Psoas muscle (tissue), 8 donors: ENCODE measurements around the gene ADCYAP1R1. TPM values are rescaled to one million over a fixed set of nuclear protein-coding genes. Genes with fewer than 3 reads are reported as not detected.

ENCODE experiments used
- ATAC-seq, 4 donors: fragments of 200-7000 bp; cut with Tn5 transposase; one replicate each; pipeline ENCODE4 v1.9.1; 2020; ENCODE audit warnings: moderate library complexity in 3 of 4, mild to moderate bottlenecking in 2 of 4
- DNase-seq, 2 donors: peaks; one replicate each; pipeline ENCODE4 v3.0.0-alpha.2; 2020
- H3K27ac ChIP-seq: fragments of 200-600 bp; one replicate; pipeline ENCODE4 v1.8.0; 2022
- H3K27me3 ChIP-seq, 3 donors: fragments of 200-600 bp in 1 of 3; one replicate each; pipeline versions ENCODE4 v1.6.1 to v1.8.0; 2013 to 2022; ENCODE audit warnings: low read length in 2 of 3, mild to moderate bottlenecking in 2 of 3, moderate library complexity in 1 of 3; ENCODE audit not compliant: insufficient read depth in 3 of 3
- H3K36me3 ChIP-seq, 2 donors: fragments of 200-600 bp in 1 of 2; one replicate each; pipeline versions ENCODE4 v1.6.1 to v1.8.0; 2013 to 2022; ENCODE audit warnings: low read depth in 1 of 2, mild to moderate bottlenecking in 1 of 2, moderate library complexity in 1 of 2; ENCODE audit not compliant: insufficient read depth in 1 of 2
- H3K4me1 ChIP-seq: fragments of 200-600 bp; one replicate; pipeline ENCODE4 v1.8.0; 2022
- H3K4me3 ChIP-seq: fragments of 200-600 bp; one replicate; pipeline ENCODE4 v1.8.0; 2022; ENCODE audit warnings: mild to moderate bottlenecking
- H3K9me3 ChIP-seq: fragments of 200-600 bp; one replicate; pipeline ENCODE4 v1.8.0; 2022
- CTCF ChIP-seq: fragments of 200-600 bp; IDR thresholded peaks from one replicate; pipeline ENCODE4 v1.8.0; 2022; ENCODE audit warnings: antibody characterized with exemption
- WGBS, 3 donors: extraction: QIAGEN DNeasy Blood & Tissue Kit; methylation state at CpG; one replicate each; pipeline versions ENCODE4 v1.1.6 to v1.1.7; 2013; 5-methylcytosine and 5-hydroxymethylcytosine counted together
- intact Hi-C, 2 donors: fragments of 100-400 bp; cut with DNase I; formaldehyde crosslinking; loops; one replicate each; pipeline versions ENCODE4 v1.11.0 to v1.14.2; 2022
- polyA plus RNA-seq, 3 donors: library from polyadenylated mRNA; stranded (reverse); fragments of 200-250 nt; gene quantifications; one replicate each; pipeline ENCODE4 v1.2.3, GENCODE V29; 2013
- total RNA-seq, 4 donors: library from RNA; stranded (reverse); fragmentation: NEBNext Ultra II Directional in 2 of 4; extraction: Animal tissue kit (Norgen Biotek cat#: 25700) in 2 of 4; gene quantifications; one replicate each; pipeline versions ENCODE4 v1.2.1 to v1.2.4, GENCODE V29; 2021 to 2023
- donor health status: healthy with polysubstance abuse.
- donor health status: DM: no; HTN: no; CAD: no; lungs with moderate emphysema.
- donor health status: Bipolar disorder and iron deficiency.
- donor health status: healthy.
- donor health status: DM: yes; HTN: yes; CAD: no.
- donor health status: DM: no; HTN: no; CAD: no.
- donor health status: DM: no; HTN: no; CAD: no.
- donor health status: DM: yes; HTN: yes; CAD: no.

Gene ADCYAP1R1
- total and polyA plus RNA-seq, 7 donors: 0.40 to 6.6 (median 1.2) TPM

- ATAC-seq: no peak
- Histone ChIP-seq H3K4me1 (no peaks in the 10 kb centered on the region), H3K27me3 (peaks cover 0 to 2% (median 0%) of the 10 kb centered on the region in 3 donors), H3K4me3 (no peak overlapping the region), H3K9me3 (no peaks in the 10 kb centered on the region), H3K36me3 (no peaks in the 10 kb centered on the region), H3K27ac (no peak overlapping the region)
- intact Hi-C loops: no loop called here
- DNase-seq: peak in 1 of 2 donors; percentile 39
- no peak for TF ChIP-seq CTCF
- WGBS, 3 donors: 89 to 96% (median 90%) methylated on average over 10 of the region's 10 CpGs
Observed at GRCh38 chr7:31077484-31078362, 25.6 kb downstream of the ADCYAP1R1 start.

- TF ChIP-seq CTCF: no peak
- ATAC-seq: no peak
- no peaks in the 10 kb centered on the region for H3K9me3 ChIP-seq
- H3K27ac ChIP-seq: no peak overlapping the region
- intact Hi-C loops: no loop called here
- no peak overlapping the region for H3K4me3 ChIP-seq
- peak in 1 of 2 donors; percentile 34 for DNase-seq
- H3K36me3 ChIP-seq: no peaks in the 10 kb centered on the region
- peaks cover 0 to 2% (median 0%) of the 10 kb centered on the region in 3 donors for H3K27me3 ChIP-seq
- WGBS, 3 donors: 93 to 94% (median 93%) methylated on average over 24 of the region's 24 CpGs
- no peaks in the 10 kb centered on the region for H3K4me1 ChIP-seq
Observed at GRCh38 chr7:31078363-31078990, 26.4 kb downstream of the ADCYAP1R1 start.

- Histone ChIP-seq H3K4me3 (no peak overlapping the region), H3K36me3 (no peaks in the 10 kb centered on the region), H3K27ac (no peak overlapping the region), H3K9me3 (no peaks in the 10 kb centered on the region), H3K4me1 (no peaks in the 10 kb centered on the region), H3K27me3 (no peaks in the 10 kb centered on the region)
- DNase-seq (peak in 1 of 2 donors; percentile 34), ATAC-seq (no peak)
- 84 to 92% (median 84%) methylated on average over 11 of the region's 11 CpGs for WGBS, 3 donors
- TF ChIP-seq CTCF: no peak
- intact Hi-C loops: no loop called here
Observed at GRCh38 chr7:31079126-31079823, 27.2 kb downstream of the ADCYAP1R1 start.

- intact Hi-C loops: no loop called here
- no peaks in the 10 kb centered on the region for H3K9me3 ChIP-seq
- 91 to 93% (median 92%) methylated on average over 6 of the region's 6 CpGs for WGBS, 3 donors
Observed at GRCh38 chr7:31079824-31080511, 27.9 kb downstream of the ADCYAP1R1 start.

More at GRCh38 chr7:31079824-31080511, 27.9 kb downstream of the ADCYAP1R1 start:
- Histone ChIP-seq H3K4me3 (no peak overlapping the region), H3K27ac (no peak overlapping the region), H3K4me1 (no peaks in the 10 kb centered on the region), H3K36me3 (no peaks in the 10 kb centered on the region), H3K27me3 (no peaks in the 10 kb centered on the region)
- no peak for ATAC-seq
- TF ChIP-seq CTCF: no peak
- no peak for DNase-seq
